ENCODE measurements around the gene TKFC.

Gene TKFC

DNA sequence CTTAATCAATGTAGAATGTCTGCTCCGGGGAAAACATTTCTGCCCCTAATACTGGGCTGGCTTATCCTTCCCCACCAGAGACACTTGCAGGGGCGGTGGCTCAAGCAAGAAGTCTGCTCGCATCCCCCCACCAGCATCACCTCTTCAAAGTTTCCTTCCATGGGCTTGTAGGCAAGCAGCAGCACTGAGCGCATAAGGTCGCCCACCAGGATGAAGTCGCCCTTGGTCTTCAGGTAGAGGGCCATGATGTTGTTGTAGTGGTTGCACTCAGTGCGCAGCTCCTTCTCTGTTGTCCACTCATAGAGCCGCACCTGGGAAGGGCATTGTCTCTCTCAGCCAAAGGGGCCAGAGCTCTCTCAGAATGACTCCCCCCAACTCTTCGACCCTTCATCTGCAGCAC lies 29.3 kb upstream of the TKFC start:
- Histone ChIP-seq H3K27me3 (ENCODE audit: control insufficient read depth, low read length) (no peaks in the 10 kb centered on the region), H3K4me1 (ENCODE audit: control insufficient read depth, low read length) (no peaks in the 10 kb centered on the region), H3K9me3 (ENCODE audit: control insufficient read depth, insufficient read depth, low read length) (no peaks in the 10 kb centered on the region), H3K27ac (ENCODE audit: low read depth, low read length) (no peak overlapping the region), H3K4me2 (ENCODE audit: low read length) (no peak overlapping the region), H3K4me3 (ENCODE audit: low read length) (no peak overlapping the region), H4K20me1 (ENCODE audit: control insufficient read depth, insufficient read depth, low read depth, low read length) (no peaks in the 10 kb centered on the region; the same call in 1 of the 2 replicates), H3F3A (ENCODE audit: control insufficient read depth, insufficient read depth) (no peaks in the 10 kb centered on the region), H3K79me2 (ENCODE audit: control insufficient read depth, low read length) (no peaks in the 10 kb centered on the region), H3K36me3 (ENCODE audit: control insufficient read depth, low read length) (peaks cover 96% of the 10 kb centered on the region), H3K9me2 (replicated peaks; ENCODE audit: control insufficient read depth, low read length) (no peaks in the 10 kb centered on the region)
- TF ChIP-seq, protein P1, sequence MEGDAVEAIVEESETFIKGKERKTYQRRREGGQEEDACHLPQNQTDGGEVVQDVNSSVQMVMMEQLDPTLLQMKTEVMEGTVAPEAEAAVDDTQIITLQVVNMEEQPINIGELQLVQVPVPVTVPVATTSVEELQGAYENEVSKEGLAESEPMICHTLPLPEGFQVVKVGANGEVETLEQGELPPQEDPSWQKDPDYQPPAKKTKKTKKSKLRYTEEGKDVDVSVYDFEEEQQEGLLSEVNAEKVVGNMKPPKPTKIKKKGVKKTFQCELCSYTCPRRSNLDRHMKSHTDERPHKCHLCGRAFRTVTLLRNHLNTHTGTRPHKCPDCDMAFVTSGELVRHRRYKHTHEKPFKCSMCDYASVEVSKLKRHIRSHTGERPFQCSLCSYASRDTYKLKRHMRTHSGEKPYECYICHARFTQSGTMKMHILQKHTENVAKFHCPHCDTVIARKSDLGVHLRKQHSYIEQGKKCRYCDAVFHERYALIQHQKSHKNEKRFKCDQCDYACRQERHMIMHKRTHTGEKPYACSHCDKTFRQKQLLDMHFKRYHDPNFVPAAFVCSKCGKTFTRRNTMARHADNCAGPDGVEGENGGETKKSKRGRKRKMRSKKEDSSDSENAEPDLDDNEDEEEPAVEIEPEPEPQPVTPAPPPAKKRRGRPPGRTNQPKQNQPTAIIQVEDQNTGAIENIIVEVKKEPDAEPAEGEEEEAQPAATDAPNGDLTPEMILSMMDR (IDR thresholded peaks at IDR 0.05; ENCODE audit: low read depth, low read length, poor library complexity, severe bottlenecking) = no peak
- TF ChIP-seq EZH2phosphoT487 (IDR thresholded peaks at IDR 0.05; ENCODE audit: borderline replicate concordance, low read length) = no peak

DNA sequence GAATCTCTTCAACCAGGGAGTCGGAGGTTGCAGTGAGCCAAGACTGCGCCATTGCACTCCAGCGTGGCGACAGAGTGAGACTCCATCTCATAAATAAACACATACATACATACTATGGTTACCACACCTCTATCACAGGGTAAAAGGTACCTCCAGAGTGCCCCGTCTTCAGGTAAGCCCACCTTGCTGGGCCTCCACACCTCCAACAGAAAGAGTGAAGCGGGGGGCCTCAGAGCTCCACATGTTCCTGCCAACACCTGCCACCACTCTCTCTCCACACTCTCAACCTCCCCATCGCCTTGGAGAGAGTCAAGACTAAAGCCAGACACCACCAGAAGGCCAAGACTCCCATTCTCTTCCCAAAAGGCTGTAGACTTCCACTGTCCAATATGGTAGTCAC lies 27.6 kb upstream of the TKFC start:
- H3F3A ChIP-seq (ENCODE audit: control insufficient read depth, insufficient read depth) = no peaks in the 10 kb centered on the region
- peaks cover 96% of the 10 kb centered on the region for H3K36me3 ChIP-seq (ENCODE audit: control insufficient read depth, low read length)
- no peaks in the 10 kb centered on the region for H3K79me2 ChIP-seq (ENCODE audit: control insufficient read depth, low read length)
- no peaks in the 10 kb centered on the region for H3K4me1 ChIP-seq (ENCODE audit: control insufficient read depth, low read length)
- H3K9me3 ChIP-seq (ENCODE audit: control insufficient read depth, insufficient read depth, low read length) = no peaks in the 10 kb centered on the region
- no peak overlapping the region for H3K4me3 ChIP-seq (ENCODE audit: low read length)
- H3K9me2 ChIP-seq (replicated peaks; ENCODE audit: control insufficient read depth, low read length) = no peaks in the 10 kb centered on the region
- no peak overlapping the region for H3K4me2 ChIP-seq (ENCODE audit: low read length)
- TF ChIP-seq EZH2phosphoT487 (IDR thresholded peaks at IDR 0.05; ENCODE audit: borderline replicate concordance, low read length) = no peak
- TF ChIP-seq, protein P1 (IDR thresholded peaks at IDR 0.05; ENCODE audit: low read depth, low read length, poor library complexity, severe bottlenecking) = no peak
- H4K20me1 ChIP-seq (ENCODE audit: control insufficient read depth, insufficient read depth, low read depth, low read length) = no peaks in the 10 kb centered on the region; the same call in 1 of the 2 replicates
- no peaks in the 10 kb centered on the region for H3K27me3 ChIP-seq (ENCODE audit: control insufficient read depth, low read length)
- H3K27ac ChIP-seq (ENCODE audit: low read depth, low read length) = no peak overlapping the region

DNA sequence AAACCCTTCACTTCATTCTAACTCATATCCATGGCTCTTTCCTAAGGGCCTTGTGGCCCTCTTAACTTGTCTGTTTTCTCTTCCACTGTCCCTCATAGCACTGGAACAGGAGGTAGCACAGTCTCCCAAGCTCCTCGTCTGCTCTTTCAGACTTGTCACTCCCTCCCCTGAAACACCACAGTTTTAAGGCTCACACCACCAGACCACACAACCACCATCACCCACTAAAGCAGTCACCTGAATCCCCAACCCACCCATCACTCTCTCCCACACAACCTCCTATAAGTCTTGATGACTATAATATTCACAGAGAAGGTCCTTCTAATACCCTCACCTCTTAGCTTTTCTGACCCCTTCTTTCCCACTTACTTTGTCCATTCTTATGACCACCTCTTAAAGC lies 26.8 kb upstream of the TKFC start:
- H3K36me3 ChIP-seq (ENCODE audit: control insufficient read depth, low read length) = peaks cover 96% of the 10 kb centered on the region
- no peak for TF ChIP-seq EZH2phosphoT487 (IDR thresholded peaks at IDR 0.05; ENCODE audit: borderline replicate concordance, low read length)
- TF ChIP-seq, protein P1 (IDR thresholded peaks at IDR 0.05; ENCODE audit: low read depth, low read length, poor library complexity, severe bottlenecking) = no peak
- H3K79me2 ChIP-seq (ENCODE audit: control insufficient read depth, low read length) = no peaks in the 10 kb centered on the region
- H3K9me3 ChIP-seq (ENCODE audit: control insufficient read depth, insufficient read depth, low read length) = no peaks in the 10 kb centered on the region
- no peak overlapping the region for H3K4me2 ChIP-seq (ENCODE audit: low read length)
- no peak overlapping the region for H3K27ac ChIP-seq (ENCODE audit: low read depth, low read length)
- no peaks in the 10 kb centered on the region for H3K4me1 ChIP-seq (ENCODE audit: control insufficient read depth, low read length)
- H3K27me3 ChIP-seq (ENCODE audit: control insufficient read depth, low read length) = no peaks in the 10 kb centered on the region
- H3K4me3 ChIP-seq (ENCODE audit: low read length) = no peak overlapping the region
- no peaks in the 10 kb centered on the region for H3F3A ChIP-seq (ENCODE audit: control insufficient read depth, insufficient read depth)
- no peaks in the 10 kb centered on the region for H3K9me2 ChIP-seq (replicated peaks; ENCODE audit: control insufficient read depth, low read length)
- no peaks in the 10 kb centered on the region; the same call in 1 of the 2 replicates for H4K20me1 ChIP-seq (ENCODE audit: control insufficient read depth, insufficient read depth, low read depth, low read length)
